GM12875 (cell line): ENCODE measurements around the gene CLNS1A.

ENCODE experiments used
- H3K4me3 ChIP-seq: one replicate; pipeline ENCODE4 v1.5.1; 2011; ENCODE audit warnings: low read depth, low read length, control low read depth
- CTCF ChIP-seq: IDR thresholded peaks from 2 replicates; pipeline ENCODE4 v1.5.1; 2011; ENCODE audit warnings: low read depth, mild to moderate bottlenecking, control low read depth, inconsistent platforms, low read length, moderate library complexity, borderline replicate concordance; ENCODE audit not compliant: insufficient read depth

CLNS1A gene

DNA sequence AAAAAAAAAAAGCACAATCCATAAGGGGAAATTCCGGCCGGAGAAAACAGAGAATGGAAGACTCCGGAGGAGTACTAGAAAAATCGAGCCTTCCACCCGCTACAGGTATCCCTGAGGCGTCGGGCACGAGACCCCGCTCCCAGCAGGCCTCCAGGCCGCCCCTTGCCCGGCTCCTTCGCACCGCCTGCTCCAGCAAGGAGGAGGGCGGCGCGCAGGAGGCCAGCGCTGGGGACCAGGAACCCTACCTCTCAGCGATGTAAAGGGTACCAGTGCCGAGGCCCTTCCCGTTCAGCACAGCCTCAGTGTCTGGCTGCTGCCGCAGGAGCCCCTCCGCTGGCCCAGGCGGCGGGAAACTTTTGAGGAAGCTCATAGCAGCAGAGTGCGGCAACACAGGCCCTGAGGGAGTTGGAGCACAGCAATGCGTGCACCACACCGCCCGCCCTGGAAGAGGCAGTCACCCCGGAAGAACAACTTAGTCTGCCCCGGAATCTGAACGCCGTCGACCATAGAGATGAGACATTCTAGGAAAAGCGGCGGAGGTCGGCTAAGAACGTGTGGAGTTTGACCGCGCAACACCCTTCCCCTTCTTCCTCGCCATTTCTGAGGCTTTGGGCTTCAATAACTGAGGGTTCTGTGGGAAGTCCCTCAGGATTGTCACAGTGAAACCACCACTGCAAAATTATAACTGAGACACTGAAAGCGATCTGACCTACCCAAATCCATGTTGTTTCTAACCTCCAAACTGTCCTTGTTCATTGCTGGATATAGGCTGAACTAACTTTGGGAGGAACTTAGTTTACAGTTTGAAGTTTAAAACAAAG, at the start of gene CLNS1A:
Gene CLNS1A, minus strand, starts transcription at position 450 of the 821 bp plus-strand sequence. Its CDS starts 80 bp downstream, at position 370.
- peak within 1 kb of the TSS; percentile 82 for H3K4me3 ChIP-seq

DNA sequence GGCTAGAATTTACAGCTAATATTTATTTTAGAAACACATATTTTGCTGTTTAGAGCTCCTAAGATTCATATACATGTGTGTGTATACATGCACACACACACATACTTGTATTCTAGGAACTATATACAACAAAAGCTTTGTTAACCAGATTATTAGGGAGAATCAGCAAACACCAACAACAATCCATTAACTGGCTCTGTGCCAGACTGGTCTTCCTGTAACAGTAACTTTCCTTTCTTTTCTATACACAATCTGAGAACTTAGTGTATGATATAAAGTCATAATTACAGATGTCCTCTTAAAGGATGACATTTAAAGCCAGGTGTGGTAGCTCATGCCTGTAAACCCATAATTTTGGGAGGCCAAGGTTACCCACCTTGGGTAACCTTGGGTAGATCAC, 49.5 kb upstream of the CLNS1A start:
- no peak overlapping the region for H3K4me3 ChIP-seq
- TF ChIP-seq CTCF = no peak

More for the DNA sequence above, at the start of gene CLNS1A:
- TF ChIP-seq CTCF = no peak

DNA sequence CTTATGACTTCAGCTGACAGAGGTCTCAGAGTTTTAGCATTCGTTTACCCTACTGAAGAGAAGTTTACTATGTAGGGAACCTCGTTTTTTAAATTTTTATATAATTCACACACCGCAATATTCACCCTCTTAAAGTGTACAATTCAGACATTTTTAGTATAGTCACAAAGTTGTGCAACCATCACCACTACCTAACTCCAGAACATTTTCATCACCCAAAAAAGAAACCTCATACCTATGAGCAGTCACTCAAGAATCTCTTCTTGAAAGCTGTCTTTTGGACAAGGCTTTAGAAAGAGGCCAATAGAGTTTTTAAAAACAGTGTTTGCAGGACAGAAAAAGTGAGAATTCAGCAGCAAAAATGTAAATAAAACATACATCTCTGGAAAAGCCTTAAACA, 39.5 kb upstream of the CLNS1A start:
- TF ChIP-seq CTCF = no peak
- H3K4me3 ChIP-seq = no peak overlapping the region

- H3K4me3 ChIP-seq = no peak overlapping the region
- no peak for TF ChIP-seq CTCF
These were observed 34.7 kb upstream of the CLNS1A start for GRCh38 chr11:77672264-77672663.

- TF ChIP-seq CTCF = no peak
- no peak overlapping the region for H3K4me3 ChIP-seq
These were observed 32.4 kb upstream of the CLNS1A start for GRCh38 chr11:77669848-77670511.

- H3K4me3 ChIP-seq = no peak overlapping the region
- no peak for TF ChIP-seq CTCF
These were observed 31.2 kb upstream of the CLNS1A start for GRCh38 chr11:77668760-77669159.
